Esophagus (tissue), 2 donors: Measurements from ENCODE around the gene PTK6. TPM values are rescaled to one million over a fixed set of nuclear protein-coding genes. Genes with fewer than 3 reads are reported as not detected.

Experiments
- H3K27ac ChIP-seq, 2 donors: one replicate each; pipeline ENCODE4 v1.5.1; 2013; ENCODE audit warnings: low read depth in 2 of 2, mild to moderate bottlenecking in 2 of 2, inconsistent platforms in 1 of 2, low read length in 1 of 2, moderate library complexity in 1 of 2
- H3K27me3 ChIP-seq, 2 donors: one replicate each; pipeline ENCODE4 v1.6.1; 2013; ENCODE audit warnings: low read length in 2 of 2, control low read depth in 1 of 2, mild to moderate bottlenecking in 1 of 2; ENCODE audit not compliant: insufficient read depth in 2 of 2, control insufficient read depth in 1 of 2
- H3K36me3 ChIP-seq, 2 donors: one replicate each; pipeline ENCODE4 v1.6.1; 2013; ENCODE audit warnings: low read length in 1 of 2; ENCODE audit not compliant: control insufficient read depth in 2 of 2, insufficient read depth in 2 of 2
- H3K4me1 ChIP-seq, 2 donors: one replicate each; pipeline ENCODE4 v1.6.1; 2013; ENCODE audit warnings: low read length in 1 of 2; ENCODE audit not compliant: control insufficient read depth in 2 of 2, insufficient read depth in 2 of 2
- H3K4me3 ChIP-seq, 2 donors: one replicate each; pipeline ENCODE4 v1.5.1; 2013; ENCODE audit warnings: low read length in 2 of 2, mild to moderate bottlenecking in 2 of 2, low read depth in 1 of 2, moderate library complexity in 1 of 2
- H3K9me3 ChIP-seq, 2 donors: one replicate each; pipeline ENCODE4 v1.6.1; 2013; ENCODE audit warnings: mild to moderate bottlenecking in 2 of 2, low read depth in 1 of 2, low read length in 1 of 2, moderate library complexity in 1 of 2; ENCODE audit not compliant: control insufficient read depth in 2 of 2, insufficient read depth in 1 of 2
- WGBS, 2 donors: extraction: QIAGEN DNeasy Blood & Tissue Kit; methylation state at CpG; one replicate each; pipeline ENCODE4 v1.1.7; 2013; 5-methylcytosine and 5-hydroxymethylcytosine counted together
- polyA plus RNA-seq, 2 donors: library from polyadenylated mRNA; stranded (reverse); fragments of 200-250 nt; gene quantifications; one replicate each; pipeline ENCODE4 v1.2.3, GENCODE V29; 2013
- donor health status: healthy with polysubstance abuse.
- donor health status: Bipolar disorder and iron deficiency.

PTK6 gene
- polyA plus RNA-seq, 2 donors, result 80.1 to 81.6 TPM

- H3K27ac ChIP-seq, result no peak overlapping the region
- H3K4me3 ChIP-seq, result no peak overlapping the region
- peaks cover 4 to 18% of the 10 kb centered on the region in 2 donors for H3K4me1 ChIP-seq
- H3K9me3 ChIP-seq, result peaks cover 0 to 3% of the 10 kb centered on the region in 2 donors
- H3K27me3 ChIP-seq, result no peaks in the 10 kb centered on the region
- 82 to 86% methylated on average over 43 to 46 of the region's 46 CpGs for WGBS, 2 donors
- H3K36me3 ChIP-seq, result peaks cover 0 to 29% of the 10 kb centered on the region in 2 donors
These were observed 32.1 kb upstream of the PTK6 start for GRCh38 chr20:63568986-63569949.

DNA sequence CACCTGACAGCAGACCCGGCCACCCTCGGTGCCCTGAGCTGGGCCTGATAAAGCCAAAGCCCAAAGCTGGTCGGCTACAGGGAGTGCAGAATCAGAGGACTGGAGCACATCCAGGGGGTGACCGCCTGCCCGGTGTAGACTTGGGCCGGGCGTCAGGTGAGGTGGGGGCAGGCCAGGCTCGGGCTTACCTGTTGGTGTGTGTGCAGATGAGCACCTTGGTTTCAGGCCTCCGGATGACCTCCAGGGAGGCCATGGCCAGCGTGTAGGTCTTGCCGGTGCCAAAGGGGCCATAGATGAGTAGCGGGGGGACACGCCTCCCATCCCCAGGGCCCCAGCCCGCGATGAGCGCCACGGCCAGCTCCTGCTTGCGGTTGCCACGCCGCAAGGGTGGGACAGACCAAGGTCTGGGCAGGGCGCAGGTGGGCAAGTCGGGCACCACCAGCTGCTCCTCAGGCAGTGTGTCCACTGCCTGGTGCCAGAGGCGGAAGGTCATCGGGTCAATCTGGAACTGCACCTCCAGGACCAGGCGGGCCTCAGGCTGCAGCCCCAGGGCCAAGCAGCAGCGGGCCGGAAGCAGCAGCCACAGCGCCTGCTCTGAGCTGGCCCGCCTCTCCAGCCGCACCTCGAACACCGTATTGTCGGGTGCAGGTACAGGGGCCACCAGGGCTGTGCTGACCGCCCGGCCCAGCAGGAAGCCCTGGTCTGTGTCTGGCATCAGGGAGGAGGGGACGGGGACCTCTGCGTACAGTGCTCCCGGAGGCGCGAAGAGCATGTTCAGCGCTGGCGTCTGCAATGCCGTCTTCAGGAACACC lies 31.2 kb upstream of the PTK6 start:
- H3K36me3 ChIP-seq, result peaks cover 0 to 37% of the 10 kb centered on the region in 2 donors
- H3K27ac ChIP-seq, result no peak overlapping the region
- H3K9me3 ChIP-seq, result peaks cover 0 to 3% of the 10 kb centered on the region in 2 donors
- H3K4me1 ChIP-seq, result peaks cover 3 to 15% of the 10 kb centered on the region in 2 donors
- no peak overlapping the region for H3K4me3 ChIP-seq
- no peaks in the 10 kb centered on the region for H3K27me3 ChIP-seq
- 76 to 79% methylated on average over 41 to 43 of the region's 43 CpGs for WGBS, 2 donors

- Histone ChIP-seq H3K4me3 (no peak overlapping the region), H3K36me3 (peaks cover 0 to 39% of the 10 kb centered on the region in 2 donors)
- 76 to 81% methylated on average over 36 to 37 of the region's 37 CpGs for WGBS, 2 donors
These were observed 30.4 kb upstream of the PTK6 start for GRCh38 chr20:63567386-63568169.

GRCh38 chr20:63567136-63567385 lies 29.9 kb upstream of the PTK6 start:
- Histone ChIP-seq H3K4me1 (peaks cover 0 to 4% of the 10 kb centered on the region in 2 donors), H3K27ac (no peak overlapping the region), H3K36me3 (peaks cover 2 to 34% of the 10 kb centered on the region in 2 donors), H3K4me3 (no peak overlapping the region), H3K27me3 (no peaks in the 10 kb centered on the region), H3K9me3 (peaks cover 0 to 3% of the 10 kb centered on the region in 2 donors)
- WGBS, 2 donors, result 85 to 86% methylated on average over 22 of the region's 22 CpGs

More at GRCh38 chr20:63567386-63568169, 30.4 kb upstream of the PTK6 start:
- Histone ChIP-seq H3K27me3 (no peaks in the 10 kb centered on the region), H3K4me1 (peaks cover 0 to 7% of the 10 kb centered on the region in 2 donors), H3K27ac (no peak overlapping the region), H3K9me3 (peaks cover 0 to 3% of the 10 kb centered on the region in 2 donors)

DNA sequence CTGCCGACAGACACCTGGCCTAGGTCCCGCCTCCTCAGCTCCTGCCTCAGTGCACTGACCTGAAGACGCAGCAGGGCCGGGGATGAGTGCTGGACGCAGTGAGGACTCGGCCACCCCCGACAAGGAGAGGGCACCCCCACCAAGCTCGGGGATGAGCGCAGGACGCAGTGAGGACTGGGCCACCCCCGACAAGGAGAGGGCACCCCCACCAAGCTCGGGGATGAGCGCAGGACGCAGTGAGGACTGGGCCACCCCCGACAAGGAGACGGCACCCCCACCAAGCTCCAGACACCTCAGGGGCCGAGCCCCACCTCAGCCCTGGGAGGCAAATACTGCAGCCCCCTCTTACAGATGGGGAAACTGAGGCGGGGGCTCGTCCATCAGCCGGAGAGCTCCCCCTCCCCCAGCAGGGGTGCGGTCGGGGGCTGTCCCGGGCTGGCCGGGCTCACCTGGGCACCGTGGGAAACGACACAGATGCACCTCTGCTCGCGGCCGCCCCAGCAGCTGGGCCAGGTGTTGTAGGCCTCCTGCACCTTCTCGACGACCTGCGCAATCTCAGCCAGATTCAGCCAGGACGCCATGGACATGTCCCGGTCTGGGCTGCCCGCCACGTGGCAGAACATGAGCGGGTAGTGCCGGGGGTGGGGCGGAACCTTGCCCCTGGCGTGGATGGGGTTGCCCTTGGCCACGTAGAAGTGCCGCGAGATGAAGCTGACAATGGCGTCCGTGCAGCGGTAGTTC lies 29.4 kb upstream of the PTK6 start:
- whole genome bisulfite sequencing, 2 donors, result 90 to 92% methylated on average over 44 to 46 of the region's 46 CpGs
- H3K27ac ChIP-seq, result no peak overlapping the region
- peaks cover 4 to 35% of the 10 kb centered on the region in 2 donors for H3K36me3 ChIP-seq

GRCh38 chr20:63565699-63566335 lies 28.6 kb upstream of the PTK6 start:
- peaks cover 0 to 4% of the 10 kb centered on the region in 2 donors for H3K4me1 ChIP-seq
- 91 to 92% methylated on average over 41 to 43 of the region's 43 CpGs for WGBS, 2 donors
- H3K36me3 ChIP-seq, result peaks cover 4 to 43% of the 10 kb centered on the region in 2 donors

More for the DNA sequence above, 29.4 kb upstream of the PTK6 start:
- Histone ChIP-seq H3K4me3 (no peak overlapping the region), H3K27me3 (no peaks in the 10 kb centered on the region), H3K9me3 (peaks cover 0 to 3% of the 10 kb centered on the region in 2 donors), H3K4me1 (peaks cover 0 to 4% of the 10 kb centered on the region in 2 donors)

GRCh38 chr20:63565021-63565698 lies 28.0 kb upstream of the PTK6 start:
- Histone ChIP-seq H3K36me3 (peaks cover 8 to 47% of the 10 kb centered on the region in 2 donors), H3K9me3 (peaks cover 0 to 3% of the 10 kb centered on the region in 2 donors), H3K27me3 (no peaks in the 10 kb centered on the region), H3K4me1 (peaks cover 0 to 4% of the 10 kb centered on the region in 2 donors), H3K4me3 (no peak overlapping the region), H3K27ac (no peak overlapping the region)
- WGBS, 2 donors, result 94 to 95% methylated on average over 59 to 61 of the region's 61 CpGs

More at GRCh38 chr20:63565699-63566335, 28.6 kb upstream of the PTK6 start:
- Histone ChIP-seq H3K27me3 (no peaks in the 10 kb centered on the region), H3K9me3 (peaks cover 0 to 3% of the 10 kb centered on the region in 2 donors), H3K4me3 (no peak overlapping the region), H3K27ac (no peak overlapping the region)
